ENCODE data around the gene CYB561.
A peak's percentile ranks its signal among the peaks of the same experiment; 100 is the strongest.

The CYB561 gene, protein sequence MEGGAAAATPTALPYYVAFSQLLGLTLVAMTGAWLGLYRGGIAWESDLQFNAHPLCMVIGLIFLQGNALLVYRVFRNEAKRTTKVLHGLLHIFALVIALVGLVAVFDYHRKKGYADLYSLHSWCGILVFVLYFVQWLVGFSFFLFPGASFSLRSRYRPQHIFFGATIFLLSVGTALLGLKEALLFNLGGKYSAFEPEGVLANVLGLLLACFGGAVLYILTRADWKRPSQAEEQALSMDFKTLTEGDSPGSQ

DNA sequence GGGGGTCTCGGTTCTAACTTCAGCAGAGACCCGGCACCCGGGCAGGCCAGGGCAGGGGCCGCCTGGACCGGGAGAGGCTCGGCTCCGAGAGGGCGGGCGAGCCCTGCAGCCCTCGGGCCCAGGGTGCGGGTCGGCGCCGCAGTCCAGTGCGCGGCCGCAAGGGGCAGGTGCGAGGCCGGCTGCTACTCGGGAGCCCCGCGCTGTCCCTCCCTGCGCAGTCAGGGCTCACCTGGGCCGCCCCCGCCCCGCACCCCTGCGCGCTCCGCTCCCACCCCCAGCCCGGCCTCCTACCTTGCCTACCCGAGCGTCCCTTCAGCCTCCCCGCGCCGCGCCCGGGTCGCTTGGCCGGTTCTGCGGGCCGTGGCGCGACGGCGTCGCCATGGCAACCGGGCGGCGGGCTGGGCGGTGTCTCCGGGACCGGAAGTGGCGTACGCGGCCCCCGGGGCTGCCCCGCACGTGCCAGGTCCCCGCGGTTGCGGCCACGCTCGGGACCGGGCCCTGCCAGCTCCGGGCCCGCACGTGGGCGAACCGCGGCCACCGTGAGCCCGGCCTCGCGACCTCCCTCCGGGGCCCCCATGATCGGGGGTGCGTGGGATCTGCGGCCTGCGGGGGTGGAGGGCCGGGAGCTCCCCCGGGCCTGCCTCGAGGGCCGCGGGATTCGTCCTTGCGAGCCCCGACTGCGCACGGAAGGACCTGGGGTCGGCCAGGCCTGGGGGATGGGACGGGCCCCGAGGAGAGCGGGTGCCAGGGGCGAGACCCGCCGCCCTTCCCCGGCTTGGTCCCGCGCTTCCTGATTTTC lies at the start of gene CYB561:
Gene CYB561, minus strand, starts transcription at position 353 of the 799 bp plus-strand sequence. CDS start 8,759 bp downstream, outside the sequence.
- DNase-seq: peak; percentile 75

DNA sequence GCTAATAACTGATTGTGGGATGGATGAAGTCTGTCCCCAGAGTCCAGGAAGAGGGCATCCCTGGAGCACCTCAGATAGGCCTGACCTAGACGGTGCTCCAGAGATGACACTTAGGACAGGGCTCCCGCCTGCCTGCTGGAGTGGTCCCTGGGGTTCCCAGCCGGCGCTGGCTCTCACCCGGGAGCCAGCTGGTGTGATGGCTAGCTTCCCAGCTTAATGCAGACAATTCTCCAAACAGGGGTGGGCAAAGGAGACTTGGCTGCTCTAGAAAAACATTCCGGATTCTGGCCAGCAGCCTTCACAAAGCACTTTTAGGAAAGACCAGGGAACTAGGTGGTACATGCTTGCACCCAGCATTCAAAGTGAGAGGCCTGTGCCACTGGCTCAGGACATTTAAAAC lies 49.4 kb upstream of the CYB561 start:
- no peak for DNase-seq

DNA sequence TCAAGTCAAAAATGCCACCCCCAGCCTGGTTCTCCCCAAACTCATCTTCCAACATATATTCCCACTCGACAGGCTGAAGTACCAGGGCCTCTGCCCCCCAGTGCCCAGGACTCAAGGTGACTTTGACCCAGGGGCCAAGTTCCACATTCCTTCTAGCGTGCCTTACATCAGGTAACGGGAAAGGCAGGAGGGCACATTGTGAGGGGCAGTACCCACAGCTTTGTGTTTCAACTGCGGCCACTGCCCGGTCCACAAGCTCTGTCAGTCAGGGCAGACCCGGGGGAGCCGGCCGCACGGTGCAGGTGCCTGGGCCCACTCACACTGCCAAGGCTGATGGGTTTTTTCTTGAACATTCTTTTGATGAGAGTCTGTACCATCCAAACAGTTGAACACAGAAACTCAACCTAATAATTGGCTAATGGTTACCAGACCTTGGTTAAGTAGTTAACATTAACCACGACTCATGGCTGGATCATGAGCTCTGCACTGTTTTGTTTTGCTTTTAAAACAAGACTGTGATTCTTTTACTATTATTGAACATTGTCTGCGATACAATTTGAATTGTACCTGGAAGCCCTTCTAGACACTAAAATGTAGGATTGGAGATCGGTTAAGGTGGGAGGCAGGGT lies 48.3 kb upstream of the CYB561 start:
- no peak for DNase-seq

DNA sequence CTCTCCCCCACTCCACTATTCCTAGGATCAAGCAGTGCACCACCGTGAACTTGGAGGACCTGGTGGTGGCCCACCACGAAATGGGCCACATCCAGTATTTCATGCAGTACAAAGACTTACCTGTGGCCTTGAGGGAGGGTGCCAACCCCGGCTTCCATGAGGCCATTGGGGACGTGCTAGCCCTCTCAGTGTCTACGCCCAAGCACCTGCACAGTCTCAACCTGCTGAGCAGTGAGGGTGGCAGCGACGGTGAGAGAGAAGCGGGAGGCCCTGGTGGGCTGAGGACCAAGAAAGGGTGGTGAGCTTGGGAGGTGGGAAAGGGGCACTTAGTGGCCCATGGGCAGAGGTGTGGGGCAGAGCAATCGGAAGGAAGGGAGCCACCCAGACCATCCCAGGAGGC lies 47.3 kb upstream of the CYB561 start:
- DNase-seq: no peak

DNA sequence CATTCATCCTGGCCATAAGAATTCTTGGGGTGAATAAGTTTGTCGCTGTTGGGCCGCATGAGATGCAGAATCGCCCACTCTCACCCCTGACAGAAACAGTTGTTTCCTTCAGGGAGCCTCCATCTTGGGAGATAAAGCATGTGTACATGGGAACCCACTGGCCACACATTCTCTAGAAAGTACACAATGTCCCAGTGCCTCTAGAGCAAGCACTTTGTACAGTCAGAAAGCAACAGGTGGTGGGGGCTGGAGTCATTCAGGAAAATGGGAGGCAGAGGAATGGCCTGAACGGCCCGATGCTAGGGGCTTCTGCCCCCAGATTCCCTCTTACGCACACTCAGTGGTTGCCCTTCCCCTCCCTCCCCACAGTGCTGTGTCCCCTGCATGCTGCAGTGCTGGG lies 46.8 kb upstream of the CYB561 start:
- no peak for DNase-seq

DNA sequence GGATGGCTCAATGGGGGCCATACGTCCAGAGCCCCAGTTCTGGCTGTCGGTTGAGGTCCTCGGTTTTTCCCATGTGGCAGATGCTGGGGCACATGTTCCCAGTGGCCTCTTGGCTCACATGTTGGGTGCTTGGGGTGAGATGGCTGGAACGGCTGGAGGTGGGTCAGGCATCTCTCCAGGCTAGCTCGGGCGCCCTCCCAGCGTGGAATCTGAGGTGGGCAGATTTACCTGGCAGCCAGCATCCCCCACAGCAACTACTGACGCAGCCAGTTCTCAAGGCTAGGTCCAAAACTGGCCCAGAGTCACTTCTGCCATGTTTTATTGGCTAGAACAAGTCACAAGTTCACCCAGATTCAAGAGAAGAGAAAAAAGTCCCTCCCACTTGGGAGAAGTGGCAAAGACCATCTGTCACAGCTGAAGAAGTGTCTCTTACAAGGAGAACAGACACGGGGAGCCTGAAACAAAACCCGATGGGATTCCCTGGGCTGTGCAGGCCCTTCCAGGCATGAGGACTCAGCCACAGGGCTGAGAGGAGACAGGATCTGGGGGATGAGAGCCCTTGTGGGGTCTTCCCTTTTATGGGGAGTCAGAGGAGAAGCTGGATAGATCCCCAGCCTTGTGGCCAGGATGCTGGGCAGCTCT lies 46.0 kb upstream of the CYB561 start:
- DNase-seq: no peak

DNA sequence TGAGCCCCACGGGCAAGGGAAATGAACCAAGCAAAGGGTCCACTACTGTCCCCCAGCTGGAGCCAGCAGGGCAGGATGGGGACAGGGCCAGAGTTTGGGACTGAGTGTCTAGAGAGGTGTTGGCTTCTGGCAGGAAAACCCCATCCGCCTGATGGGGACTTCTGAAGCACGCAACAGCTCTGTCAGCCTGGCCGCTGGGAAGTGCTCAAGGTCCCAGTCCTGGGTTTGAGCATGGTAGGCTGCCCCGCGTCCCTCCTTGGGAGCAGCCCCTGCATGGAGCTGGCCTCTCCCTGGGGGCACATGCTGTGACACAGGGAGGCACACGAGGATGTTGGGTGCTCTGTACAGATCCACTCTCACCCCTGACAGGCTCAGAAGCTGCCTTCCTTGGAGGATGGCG lies 45.3 kb upstream of the CYB561 start:
- no peak for DNase-seq

DNA sequence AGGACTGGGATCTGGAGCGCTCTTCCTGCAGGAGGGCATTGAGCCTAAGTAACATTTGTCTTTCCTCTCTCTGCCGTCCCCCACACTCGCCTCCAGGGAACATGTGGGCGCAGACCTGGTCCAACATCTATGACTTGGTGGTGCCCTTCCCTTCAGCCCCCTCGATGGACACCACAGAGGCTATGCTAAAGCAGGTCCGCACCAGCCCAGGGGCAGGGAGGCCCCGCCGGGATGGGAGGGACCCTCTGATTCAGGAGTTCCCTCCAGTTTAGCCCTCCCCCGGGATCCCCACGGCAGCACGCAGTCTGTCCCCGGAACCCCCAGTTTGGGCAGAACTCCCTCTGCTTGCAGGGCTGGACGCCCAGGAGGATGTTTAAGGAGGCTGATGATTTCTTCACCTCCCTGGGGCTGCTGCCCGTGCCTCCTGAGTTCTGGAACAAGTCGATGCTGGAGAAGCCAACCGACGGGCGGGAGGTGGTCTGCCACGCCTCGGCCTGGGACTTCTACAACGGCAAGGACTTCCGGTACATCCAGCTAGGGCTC lies 44.8 kb upstream of the CYB561 start:
- DNase-seq: no peak

DNA sequence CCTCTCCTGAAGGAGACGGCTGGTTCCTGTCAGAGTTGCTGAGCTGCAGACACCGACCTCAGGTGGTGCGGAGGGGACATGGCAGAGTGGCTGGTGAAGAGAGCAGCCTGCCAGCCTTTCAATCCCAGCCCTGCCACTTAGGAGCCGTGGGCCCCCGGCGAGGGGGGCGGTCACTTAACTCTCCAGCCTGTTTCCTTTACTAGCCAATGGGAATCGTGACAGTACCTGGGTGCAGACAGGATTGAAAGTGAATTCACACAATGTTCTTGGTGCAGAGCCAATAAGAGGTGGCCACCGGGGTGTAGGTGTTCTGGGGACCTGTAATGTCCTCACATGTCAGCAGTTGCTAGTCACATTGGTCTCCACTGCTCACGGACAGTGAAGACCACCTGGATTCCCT lies 44.2 kb upstream of the CYB561 start:
- DNase-seq: no peak

DNA sequence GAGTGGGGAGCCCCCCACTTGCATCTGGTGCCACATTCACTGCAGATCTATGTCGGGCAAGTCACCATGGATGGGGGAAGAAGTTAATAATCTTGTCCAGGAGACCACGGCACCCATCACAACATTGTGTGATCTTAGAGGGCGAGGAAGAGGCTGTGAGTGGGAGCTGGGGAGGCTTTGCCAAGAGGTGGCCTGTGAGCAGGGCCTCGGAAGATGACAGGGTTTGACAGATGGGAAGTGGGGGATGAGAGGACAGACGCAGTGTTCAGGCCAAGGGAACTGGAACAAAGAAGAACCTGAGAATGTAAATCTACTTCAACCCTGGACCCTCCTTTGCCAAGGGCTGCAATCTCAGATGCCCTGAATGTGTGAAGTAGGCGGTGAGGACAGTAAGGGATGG lies 43.2 kb upstream of the CYB561 start:
- DNase-seq: no peak

DNA sequence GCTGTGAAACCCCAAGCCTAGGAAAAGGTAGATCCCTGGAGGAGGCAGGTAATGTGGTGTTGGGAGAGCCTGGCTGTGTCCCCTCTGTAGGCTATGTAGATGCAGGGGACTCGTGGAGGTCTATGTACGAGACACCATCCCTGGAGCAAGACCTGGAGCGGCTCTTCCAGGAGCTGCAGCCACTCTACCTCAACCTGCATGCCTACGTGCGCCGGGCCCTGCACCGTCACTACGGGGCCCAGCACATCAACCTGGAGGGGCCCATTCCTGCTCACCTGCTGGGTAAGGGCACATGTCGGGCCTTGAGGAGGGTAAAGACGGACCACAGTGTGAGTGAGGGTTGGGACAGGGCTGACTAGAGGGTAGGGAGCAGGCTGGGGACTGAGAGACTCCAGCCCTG lies 42.7 kb upstream of the CYB561 start:
- no peak for DNase-seq

DNA sequence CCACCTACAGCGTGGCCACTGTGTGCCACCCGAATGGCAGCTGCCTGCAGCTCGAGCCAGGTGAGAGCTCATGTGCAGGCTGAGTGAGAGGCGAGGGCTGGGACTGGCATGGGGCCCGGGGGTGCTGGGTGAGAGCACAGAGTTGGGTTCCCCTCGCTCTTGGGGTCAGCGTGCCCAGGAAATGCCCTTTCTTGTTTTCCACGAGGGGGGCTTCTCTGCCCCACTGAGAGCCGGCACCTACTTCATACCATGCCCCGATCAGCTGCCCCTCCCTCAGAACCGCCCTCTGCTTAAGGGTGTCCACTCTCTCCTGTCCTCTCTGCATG lies 40.9 kb upstream of the CYB561 start:
- no peak for DNase-seq

DNA sequence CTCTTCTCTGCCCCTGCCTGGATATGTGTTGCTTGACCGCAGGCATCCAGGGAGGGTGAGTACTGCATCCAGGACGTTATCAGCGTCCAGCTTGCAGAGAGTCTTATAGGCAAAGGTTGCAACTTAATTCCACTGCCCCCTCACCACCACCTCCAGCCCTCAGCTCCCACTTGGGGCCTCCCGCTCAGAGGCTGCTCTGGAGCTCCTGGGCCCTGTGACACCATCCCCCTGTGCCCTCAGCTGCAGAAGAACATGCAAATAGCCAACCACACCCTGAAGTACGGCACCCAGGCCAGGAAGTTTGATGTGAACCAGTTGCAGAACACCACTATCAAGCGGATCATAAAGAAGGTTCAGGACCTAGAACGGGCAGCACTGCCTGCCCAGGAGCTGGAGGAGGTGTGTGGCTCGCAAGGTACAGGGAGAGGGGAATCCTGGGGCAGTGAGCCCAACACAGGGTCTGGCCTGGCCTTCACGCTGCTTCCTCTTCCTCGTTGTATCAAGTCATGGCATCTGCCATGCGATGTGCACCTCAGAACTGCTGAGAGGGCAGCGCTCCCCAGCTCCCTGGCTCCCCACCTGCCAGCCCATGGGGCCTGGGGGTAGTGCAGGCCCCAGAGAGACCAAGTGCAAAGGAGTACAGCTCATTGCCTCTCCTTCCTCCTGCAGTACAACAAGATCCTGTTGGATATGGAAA lies 40.4 kb upstream of the CYB561 start:
- no peak for DNase-seq

DNA sequence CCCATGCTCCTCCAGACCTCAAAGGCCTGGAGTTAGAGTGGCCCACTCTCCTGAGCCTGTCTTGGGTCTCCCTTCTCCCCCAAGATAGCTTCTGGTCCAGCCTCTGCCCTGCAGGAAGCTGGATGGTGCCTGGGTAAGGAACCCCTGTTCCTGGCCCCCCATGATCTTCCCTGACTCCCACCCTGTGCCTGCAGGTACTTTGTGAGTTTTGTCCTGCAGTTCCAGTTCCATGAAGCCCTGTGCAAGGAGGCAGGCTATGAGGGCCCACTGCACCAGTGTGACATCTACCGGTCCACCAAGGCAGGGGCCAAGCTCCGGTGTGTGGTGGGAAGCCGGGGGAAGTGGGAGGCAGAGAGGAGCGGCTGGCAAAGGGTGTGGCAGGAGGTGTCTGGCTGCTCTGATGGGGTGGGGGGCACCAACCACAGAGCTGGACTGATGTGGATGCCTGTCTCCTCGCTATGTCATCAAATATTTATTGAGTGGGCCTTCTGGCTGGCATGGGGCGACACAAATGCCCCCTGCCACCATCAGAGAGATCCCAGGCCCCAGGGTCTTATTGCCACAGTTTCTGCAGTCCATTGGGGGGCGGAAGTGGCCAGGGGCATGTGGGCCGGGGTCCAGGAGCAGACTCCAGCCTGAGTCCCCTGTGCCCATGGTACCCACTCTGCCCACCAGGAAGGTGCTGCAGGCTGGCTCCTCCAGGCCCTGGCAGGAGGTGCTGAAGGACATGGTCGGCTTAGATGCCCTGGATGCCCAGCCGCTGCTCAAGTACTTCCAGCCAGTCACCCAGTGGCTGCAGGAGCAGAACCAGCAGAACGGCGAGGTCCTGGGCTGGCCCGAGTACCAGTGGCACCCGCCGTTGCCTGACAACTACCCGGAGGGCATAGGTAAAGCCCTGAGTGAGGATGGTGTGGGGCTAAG lies 37.8 kb upstream of the CYB561 start:
- DNase-seq: no peak

DNA sequence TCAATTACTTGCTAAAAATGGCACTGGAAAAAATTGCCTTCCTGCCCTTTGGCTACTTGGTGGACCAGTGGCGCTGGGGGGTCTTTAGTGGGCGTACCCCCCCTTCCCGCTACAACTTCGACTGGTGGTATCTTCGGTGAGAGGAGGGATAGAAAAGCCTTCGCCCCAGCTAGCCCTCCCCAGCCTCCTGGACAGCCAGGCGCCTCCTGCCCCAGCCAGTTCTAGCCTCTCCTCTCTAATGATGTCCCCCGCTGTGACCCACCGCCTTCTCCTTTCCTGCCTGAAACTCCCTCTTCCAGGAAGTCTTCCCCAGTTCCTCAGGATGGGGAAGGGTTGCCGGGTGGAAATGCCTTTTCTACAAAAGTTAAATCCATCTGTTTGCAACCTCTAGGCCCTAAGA lies 36.9 kb upstream of the CYB561 start:
- no peak for DNase-seq

DNA sequence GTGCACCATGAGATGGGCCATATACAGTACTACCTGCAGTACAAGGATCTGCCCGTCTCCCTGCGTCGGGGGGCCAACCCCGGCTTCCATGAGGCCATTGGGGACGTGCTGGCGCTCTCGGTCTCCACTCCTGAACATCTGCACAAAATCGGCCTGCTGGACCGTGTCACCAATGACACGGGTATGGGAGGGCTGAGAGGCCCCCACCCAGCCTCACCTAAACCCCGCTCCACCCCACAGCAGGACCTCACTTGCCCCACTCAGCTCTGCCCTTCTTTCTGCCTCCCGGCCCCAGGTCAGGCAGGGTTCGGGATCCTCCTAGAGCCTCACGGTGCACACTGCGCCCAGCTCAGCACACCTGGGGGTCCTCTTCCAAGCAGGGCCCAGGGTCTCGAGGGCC lies 36.4 kb upstream of the CYB561 start:
- no peak for DNase-seq

DNA sequence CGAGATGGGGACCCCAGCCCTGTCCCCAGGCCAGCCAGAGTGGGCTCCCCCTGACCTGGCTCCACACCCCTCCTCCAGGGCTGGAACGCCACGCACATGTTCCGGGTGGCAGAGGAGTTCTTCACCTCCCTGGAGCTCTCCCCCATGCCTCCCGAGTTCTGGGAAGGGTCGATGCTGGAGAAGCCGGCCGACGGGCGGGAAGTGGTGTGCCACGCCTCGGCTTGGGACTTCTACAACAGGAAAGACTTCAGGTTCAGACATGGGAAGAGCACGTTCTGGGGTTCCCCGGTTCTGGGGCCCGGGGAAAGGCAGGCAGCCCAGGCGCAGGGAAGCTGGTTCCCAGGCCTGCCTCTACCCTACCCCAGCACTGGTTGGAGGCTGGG lies 35.4 kb upstream of the CYB561 start:
- no peak for DNase-seq

DNA sequence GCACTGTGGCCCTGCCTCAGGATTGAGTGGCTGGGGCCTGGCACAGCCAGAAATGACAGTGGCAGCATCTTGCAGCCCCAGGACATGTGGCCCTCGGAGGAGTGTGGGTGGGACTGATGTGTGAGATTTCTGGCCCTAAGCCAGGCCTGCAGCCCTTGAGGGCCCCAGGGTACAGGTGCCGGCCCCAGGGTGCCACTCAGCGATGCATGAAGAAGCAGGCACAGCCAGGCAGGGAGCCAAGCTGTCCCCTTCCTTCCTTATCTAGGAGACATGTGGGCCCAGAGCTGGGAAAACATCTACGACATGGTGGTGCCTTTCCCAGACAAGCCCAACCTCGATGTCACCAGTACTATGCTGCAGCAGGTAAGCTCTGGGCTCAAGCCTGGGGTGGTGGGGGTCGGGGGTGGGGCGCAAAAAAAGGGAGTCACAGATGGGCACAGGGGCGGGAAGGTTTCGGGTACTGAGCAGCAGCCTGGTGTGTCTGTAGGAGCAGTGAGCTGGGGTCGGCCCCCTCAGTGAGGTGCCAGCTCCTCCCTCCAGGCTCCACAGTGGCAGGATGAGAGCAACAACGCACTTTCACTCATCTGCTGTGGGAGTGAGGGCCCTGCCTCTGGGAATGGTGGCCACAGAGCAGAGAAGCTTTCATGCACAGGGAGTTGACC lies 34.9 kb upstream of the CYB561 start:
- no peak for DNase-seq

DNA sequence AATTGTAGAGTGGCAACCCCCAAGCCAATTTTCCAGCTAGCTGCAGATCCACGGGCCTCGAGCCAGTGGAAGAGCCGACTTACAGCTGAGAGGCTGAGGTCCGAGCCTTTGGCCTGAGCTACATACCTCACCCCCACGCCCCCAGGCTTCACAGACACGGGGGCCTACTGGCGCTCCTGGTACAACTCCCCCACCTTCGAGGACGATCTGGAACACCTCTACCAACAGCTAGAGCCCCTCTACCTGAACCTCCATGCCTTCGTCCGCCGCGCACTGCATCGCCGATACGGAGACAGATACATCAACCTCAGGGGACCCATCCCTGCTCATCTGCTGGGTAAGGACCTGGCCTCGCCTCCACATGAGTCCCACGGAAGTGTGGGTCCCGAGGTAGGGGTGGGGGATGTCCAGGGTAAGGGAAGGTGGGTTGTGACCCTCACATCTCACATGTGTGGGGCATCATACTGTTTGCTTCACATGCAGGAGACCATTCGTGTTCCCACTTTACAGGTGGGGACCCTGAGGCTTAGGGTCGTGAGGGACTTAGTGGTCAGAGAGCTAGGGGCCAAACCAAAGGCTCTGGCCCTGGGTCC lies 34.2 kb upstream of the CYB561 start:
- no peak for DNase-seq

DNA sequence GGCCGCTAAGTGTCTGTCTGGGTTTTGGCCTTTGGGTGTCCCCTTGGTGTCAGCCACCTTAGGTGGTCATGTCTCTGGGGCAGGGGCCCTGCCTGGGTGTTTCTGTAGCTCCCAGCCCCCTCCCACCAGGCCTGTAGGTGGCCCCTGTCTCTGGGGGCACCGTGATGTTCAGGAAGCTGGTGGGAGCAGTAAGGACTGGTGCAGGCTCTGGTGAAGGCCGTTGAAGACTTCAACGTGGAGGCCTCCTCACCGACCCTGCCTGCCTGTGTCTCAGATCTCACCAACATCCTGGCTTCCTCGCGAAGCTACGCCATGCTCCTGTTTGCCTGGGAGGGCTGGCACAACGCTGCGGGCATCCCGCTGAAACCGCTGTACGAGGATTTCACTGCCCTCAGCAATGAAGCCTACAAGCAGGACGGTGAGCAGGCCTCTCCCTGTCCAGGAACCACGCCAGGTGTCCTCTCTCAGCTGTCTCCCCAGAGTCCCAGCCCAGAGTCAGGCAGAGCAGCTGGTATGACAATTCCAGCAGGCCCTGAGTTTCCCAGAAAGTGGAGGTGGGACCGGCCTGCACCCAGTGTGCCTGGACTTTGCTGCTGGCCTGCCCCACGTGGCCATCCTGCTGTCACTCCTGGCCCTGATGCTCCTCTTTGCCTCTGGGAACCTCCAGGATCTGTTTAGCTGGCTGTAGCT lies 33.5 kb upstream of the CYB561 start:
- DNase-seq: no peak

Data from inflammatory macrophage treated with lipopolysaccharide for 4 hours (primary cell).